Cerebellar nuclear complex (tissue), 1 donor: ENCODE measurements around the gene KCNJ2.

Source experiments
- DNase-seq, 2 experiments: peaks; one replicate each; lab custom pipeline; 2025; lab: John Stamatoyannopoulos, UW

The KCNJ2 gene

DNA sequence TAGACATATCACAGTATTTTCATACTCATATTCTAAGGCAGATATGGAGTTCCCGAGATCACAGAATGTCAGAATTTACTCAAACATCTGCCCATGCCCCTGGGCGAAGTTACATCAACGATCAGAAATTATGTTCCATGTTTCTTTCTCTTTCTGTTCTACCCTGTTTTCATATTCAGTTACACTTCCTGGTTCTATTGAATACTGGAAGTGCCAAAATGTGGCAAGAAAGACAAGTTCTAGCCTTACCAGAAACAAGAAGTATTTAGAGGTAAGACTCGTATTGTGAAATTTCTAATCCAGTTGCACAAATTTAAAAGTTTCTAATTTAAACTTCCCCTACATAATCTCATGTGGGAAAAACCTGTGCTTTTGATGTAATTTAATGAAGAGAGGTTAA lies 36.1 kb downstream of the KCNJ2 start:
- no peak for DNase-seq

DNA sequence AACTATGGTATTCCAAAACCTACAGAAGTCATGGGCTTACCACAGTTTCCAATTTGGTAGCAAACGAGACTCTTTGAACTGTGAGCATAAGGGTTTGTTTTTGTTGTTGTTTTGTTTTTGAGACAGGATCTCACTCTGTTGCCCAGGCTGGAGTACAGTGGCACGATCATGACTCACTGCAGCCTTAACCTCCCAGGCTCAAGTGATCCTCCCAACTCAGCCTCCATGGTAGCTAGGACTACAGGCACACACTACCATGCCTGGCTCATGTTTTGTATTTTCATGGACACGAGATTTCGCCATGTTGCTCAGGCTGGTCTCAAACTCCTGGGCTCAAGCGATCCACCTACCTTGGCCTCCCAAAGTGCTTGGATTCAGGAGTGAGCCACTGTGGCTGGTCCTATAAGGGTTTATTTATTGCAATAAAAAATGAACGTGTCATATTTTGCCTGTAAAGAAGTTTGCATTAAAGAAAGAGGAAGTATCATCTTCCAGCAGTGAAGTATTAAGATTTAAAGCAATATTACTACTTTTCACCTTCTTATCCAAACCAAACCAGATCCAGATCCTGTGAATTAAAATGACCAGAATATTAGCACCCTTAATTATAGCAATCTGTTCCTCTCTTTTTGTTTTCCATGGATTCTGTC lies 37.2 kb downstream of the KCNJ2 start:
- DNase-seq: no peak

DNA sequence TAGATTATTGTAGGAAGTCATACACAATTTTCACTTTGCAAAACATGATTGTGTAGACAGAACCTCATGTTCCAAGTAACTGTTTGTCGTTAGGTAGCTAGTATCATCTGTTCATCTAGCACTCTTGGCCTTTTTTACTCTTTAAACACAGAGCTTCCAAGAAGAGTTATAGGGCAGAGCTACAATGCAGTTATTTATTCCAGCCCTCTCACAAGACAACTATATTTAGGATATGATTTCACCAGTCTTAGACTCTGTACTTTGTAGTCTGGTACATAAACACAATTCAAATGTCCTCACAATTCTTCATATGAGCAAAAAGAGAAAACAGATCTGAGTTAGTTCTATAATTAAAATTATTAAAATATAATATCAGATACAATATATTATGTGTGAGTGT lies 37.9 kb downstream of the KCNJ2 start:
- DNase-seq: no peak

DNA sequence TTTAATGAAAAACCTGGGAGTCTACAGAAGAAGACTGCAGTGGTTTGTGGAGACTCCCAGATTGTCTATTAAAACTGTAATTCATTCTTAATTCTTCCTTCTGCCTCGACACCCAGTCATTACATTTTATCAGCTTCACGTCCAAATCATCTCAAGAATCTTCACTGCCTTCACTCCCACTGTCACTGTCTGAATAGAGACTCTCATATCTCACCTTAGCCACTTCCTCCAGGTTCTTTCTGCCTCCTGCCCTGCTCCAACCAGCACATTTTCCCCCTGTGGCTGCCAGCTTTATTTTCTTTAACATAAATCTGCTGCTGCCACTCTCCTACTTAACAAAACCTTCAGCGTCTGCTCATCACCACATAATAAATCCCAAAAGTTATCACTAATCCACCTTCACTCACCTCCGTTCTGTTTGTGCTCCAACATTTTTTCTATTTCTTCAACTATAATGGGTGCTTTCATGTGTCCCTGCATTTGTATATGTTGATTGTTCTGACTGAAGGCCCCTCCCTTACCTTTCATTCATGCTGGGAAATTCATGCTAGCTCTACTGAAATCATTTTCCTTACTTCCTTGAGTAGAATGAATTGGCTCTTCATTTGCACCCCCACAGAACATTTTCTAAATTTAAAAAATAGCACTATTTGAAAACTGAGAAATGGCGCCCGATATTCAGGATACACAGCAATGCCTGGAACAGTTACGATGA lies 38.9 kb downstream of the KCNJ2 start:
- DNase-seq: no peak

DNA sequence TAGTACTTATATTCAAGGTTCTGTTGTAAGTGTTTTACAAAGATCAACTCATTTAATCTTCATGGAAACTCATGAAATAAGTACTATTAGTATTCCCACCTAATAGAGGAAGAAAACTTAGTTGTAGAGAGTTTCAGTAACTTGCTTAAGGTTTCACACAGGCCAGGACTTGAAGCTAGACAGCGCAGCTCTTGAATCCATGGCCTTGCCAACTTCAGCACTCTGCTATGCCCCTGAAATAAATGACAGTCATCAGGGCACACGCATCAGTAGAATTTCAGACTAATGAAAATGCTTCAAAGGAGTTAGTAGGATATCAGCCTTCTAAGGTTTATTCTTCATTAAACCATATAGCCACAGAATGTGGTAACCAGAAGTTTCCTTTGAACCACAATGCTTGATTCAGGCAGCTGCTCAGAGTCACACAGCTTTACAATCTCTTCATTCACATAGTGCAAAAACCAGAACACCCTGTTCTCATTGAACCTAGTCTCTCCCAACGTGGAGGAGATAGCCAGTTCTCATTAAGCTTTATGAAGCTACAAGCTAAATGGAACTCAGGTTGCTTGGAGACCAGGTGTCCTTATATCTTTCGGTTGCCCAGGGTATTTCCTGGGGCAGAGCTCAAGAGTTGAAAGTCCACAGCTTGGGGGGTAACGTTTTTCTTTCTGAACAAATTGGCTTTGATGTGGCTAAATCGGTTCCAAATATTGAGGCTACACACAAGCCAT lies 39.7 kb downstream of the KCNJ2 start:
- DNase-seq: no peak

DNA sequence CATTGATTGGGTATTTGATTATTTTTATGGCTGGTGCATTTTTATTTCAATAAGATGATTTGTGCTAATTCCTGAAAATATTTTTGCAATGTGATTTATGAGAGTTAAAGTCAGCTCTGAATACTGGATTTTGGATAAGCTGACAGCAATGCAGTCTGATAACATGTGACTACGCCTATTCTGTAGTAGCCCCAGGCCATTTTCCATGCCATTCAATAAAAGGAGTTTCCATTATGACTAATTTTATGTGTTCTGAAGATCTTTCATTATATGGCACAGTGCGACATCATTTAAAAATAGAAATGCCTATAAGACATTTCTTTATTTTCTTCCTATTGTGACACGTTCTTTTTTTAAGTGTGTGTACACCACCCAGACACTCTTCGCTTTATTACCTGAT lies 46.3 kb downstream of the KCNJ2 start:
- no peak for DNase-seq

DNA sequence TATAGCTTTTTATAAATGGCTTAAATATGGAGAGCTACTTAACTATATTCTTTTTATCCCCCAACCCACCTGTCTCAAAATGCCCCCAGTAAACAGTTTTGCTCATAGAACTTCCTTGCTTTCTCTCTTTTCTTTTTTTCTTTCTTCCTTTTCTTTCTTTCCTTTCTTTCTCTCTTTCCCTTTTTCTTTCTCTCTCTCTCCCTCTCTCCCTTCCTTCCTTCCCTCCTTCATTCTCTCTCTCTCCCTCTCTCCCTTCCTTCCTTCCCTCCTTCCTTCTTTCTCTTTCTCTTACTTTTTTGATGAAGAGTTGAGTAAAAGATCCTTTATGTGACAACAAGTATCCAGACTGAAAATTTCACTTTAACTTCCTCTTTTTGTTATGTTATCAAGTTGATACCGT lies 48.2 kb downstream of the KCNJ2 start:
- DNase-seq: no peak

DNA sequence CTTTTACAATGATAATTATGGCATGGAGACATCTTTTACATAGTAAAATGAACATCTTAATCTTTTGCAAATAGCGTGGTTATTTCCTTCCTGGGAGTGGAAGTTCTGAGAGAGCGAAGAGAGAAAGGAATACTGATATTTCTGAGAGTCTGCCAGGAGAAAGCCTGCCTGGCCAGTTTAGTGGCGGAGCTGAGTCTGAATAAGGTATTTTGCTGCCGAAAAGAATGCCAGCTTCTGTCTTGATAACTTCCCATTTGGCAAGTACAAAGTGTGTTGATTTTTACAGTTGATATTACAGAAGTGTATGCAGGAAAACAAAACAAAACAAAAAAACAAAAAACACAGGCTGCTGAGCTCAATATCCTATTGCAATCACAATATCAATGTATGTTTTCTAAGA lies 55.9 kb downstream of the KCNJ2 start:
- DNase-seq: no peak
